NB4 (cell line): ENCODE measurements around the gene CGGBP1.

Experiments used
- DNase-seq: peaks from one replicate; pipeline ENCODE4 v3.0.0; 2010; ENCODE audit warnings: low read depth
- H3K4me3 ChIP-seq: one replicate; pipeline ENCODE4 v1.5.1; 2011; ENCODE audit warnings: mild to moderate bottlenecking, low read depth, low read length, moderate library complexity
- CTCF ChIP-seq: IDR thresholded peaks from one replicate; pipeline ENCODE4 v1.5.1; 2012; ENCODE audit warnings: low read depth, low read length
- MAX ChIP-seq: IDR thresholded peaks from 2 replicates; pipeline ENCODE4 v1.6.1; 2011; ENCODE audit warnings: low read depth, low read length
- MYC ChIP-seq: IDR thresholded peaks from 2 replicates; pipeline ENCODE4 v1.6.1; 2011; ENCODE audit warnings: low read depth, low read length
- POLR2A ChIP-seq: IDR thresholded peaks from 2 replicates; pipeline ENCODE4 v1.6.1; 2011; ENCODE audit warnings: mild to moderate bottlenecking; ENCODE audit not compliant: insufficient read length; ENCODE audit errors: extremely low read depth

Gene CGGBP1

GRCh38 chr3:88033079-88033478, 25.7 kb downstream of the CGGBP1 start:
- TF ChIP-seq CTCF (no peak), MAX (no peak), MYC (no peak), POLR2A (no peak)
- H3K4me3 ChIP-seq = no peak overlapping the region
- DNase-seq = peak; percentile 19

GRCh38 chr3:88032245-88032644, 26.6 kb downstream of the CGGBP1 start:
- no peak for TF ChIP-seq CTCF
- no peak for TF ChIP-seq MYC
- no peak for TF ChIP-seq MAX
- TF ChIP-seq POLR2A = no peak
- no peak for DNase-seq
- peak overlapping the region; percentile 60 for H3K4me3 ChIP-seq

GRCh38 chr3:88031642-88032077, 27.1 kb downstream of the CGGBP1 start:
- DNase-seq = peak; percentile 62
- peak overlapping the region; percentile 60 for H3K4me3 ChIP-seq

GRCh38 chr3:88030210-88030609, 28.6 kb downstream of the CGGBP1 start:
- H3K4me3 ChIP-seq = no peak overlapping the region
- TF ChIP-seq MYC = no peak
- no peak for TF ChIP-seq CTCF
- no peak for TF ChIP-seq POLR2A
- TF ChIP-seq MAX = no peak
- DNase-seq = no peak

More at GRCh38 chr3:88031642-88032077, 27.1 kb downstream of the CGGBP1 start:
- TF ChIP-seq CTCF = no peak
- no peak for TF ChIP-seq MAX
- no peak for TF ChIP-seq POLR2A
- TF ChIP-seq MYC = no peak

GRCh38 chr3:88028876-88029275, 29.9 kb downstream of the CGGBP1 start:
- DNase-seq = no peak
- no peak overlapping the region for H3K4me3 ChIP-seq
- TF ChIP-seq CTCF (no peak), MYC (no peak), POLR2A (no peak), MAX (no peak)

- no peak for TF ChIP-seq CTCF
- no peak for TF ChIP-seq MYC
- no peak for TF ChIP-seq MAX
- no peak for TF ChIP-seq POLR2A
- no peak for DNase-seq
- no peak overlapping the region for H3K4me3 ChIP-seq
Observed at GRCh38 chr3:88025001-88025552, 33.7 kb downstream of the CGGBP1 start.
